Stimulated activated CD4-positive, alpha-beta T cell treated with anti-CD3 and anti-CD28 coated beads, Interleukin-1b, Interleukin-23, amount 100 ng/mL, for 24 hours (primary cell): ENCODE data around the gene RUNX3.

Experiments
- DNase-seq, 4 experiments: peaks; one replicate each; pipeline ENCODE4 v3.0.0-alpha.2; 2020; ENCODE audit warnings: low read depth in 4 of 4, low spot score in 1 of 4

Gene RUNX3

DNA sequence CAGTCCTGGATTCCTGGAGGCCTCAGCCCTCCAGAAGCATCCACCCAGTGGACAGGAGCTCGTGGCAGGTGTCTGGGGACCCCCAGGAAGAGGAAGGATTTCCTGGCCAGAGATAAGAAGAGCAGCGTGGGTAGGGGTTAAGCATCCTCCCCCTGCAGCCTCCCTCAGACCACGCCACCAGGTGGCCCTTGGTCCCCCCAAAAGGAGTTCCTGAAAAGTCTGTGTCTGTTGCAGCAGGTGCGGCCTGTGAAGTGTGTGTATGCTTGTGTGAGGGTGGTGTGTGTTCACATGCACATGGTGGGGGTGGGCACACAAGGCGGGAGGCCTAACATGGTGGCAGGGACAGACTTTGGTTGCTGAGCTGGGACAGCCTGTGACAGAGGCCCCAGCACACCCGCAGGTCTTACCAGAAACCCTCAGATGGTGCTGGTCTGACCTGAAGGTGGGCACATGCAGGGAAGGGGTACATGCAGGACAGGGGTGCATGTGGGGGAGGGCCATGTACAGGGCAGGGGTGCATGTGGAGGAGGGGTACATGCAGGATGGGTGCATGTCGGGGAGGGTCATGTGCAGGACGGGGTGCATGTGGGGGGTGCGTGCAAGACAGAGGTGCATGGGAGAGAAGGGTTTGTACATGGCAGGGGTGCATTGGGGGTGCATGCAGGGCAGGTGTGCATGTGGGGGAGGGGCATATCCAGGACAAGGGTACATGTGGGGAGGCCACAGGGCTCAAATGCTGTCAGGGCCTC is 18.2 kb upstream of the RUNX3 start:
- no peak for DNase-seq

DNA sequence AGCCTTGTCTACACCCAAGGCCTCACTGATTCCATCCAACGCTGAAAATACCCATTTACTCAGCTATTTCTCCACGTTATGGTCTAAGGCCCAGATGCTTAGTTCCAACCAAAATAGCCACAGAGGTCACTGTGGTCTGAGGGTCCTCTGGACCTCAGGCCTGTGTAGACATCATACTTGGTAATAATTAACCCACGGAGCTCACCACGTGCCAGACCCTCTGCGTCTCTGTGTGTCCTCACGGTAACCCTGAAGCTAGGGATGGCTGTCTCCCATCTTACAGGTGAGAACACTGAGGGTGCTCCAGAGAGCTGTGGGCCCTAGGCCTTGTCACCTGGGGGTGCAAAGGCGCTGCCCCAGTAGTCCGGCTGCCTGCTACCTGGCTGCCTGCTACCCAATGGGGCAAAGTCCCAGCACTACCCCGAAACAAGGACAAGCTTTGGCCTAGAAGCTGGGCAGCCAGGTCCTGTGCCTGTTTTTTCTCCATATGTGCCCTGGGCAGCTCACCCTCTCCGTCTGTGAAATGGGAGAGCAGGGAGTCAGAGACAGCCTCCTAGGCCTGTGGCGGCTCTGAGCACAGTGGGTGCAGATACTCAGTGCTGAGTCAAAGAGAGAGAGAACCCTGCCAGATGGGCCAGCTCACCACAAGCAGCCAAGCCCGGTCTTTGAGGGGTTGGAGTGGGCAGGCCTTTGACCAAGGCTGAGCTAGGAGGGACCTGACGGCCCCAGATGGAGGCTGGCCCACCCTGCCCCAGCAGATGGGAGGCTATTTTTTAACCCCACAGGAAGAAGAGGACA is 17.0 kb upstream of the RUNX3 start:
- no peak for DNase-seq

DNA sequence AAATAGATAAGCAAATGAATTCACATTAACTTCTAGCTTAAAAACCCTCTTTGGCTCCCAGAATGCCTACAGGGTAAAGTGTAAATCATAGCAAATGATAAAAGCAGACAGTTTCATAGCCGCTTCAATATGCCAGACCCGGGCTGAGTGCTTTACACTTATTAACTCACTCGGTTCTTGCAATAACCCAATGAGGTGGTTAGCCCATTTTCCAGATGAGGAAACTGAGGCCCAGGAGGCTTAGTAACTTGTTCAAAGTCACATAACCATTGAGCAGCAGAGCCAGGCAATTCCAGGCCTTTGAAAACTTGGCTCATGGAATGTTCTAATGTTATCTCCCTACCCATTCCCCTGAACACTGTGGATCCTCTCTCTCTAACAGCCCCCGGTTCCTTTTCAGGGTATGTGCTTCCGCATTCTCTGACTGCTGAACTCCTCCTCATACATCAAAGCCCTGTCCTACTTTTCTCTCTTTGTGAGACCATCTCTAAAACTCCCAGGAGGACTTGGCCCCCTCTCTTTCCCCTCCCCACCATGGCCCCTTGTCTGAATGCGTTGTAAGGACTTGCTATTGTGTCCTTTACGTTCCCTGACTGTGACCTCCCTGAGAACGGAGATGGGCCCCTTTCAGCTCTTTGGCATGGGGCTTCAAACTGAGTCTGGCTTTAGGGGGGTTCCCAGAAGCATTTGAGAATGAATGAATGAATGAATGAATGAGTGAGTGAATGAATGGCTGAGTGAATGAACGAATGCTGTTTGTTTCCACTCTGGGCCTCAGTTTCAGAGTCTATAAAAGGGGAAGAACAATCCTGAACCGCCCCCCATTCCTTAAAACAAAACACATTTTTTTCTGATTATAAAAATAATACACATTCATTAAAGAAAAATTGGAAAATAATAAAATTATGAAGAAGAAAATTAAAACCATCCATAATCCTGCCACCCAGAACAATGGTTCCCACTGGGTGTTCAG is 15.6 kb upstream of the RUNX3 start:
- no peak for DNase-seq

DNA sequence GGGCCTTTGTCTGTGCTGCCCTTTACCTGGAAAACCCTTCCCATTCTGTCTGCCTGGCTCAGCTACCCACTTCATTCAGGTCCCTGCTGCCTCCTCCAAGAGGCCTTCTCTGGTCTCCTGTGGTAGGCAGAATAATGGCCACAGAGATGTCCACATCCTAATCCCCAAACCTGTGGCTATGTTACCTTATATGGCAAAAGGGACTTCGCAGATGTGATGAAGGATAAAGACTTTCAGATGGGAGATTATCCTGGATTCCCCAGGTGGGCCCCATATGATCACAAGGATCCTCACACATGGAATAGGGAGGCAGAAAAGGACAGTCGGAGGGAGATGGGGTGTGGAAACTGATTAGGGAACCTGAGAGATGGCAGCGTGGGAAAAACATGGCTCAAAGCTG is 14.2 kb upstream of the RUNX3 start:
- no peak for DNase-seq

DNA sequence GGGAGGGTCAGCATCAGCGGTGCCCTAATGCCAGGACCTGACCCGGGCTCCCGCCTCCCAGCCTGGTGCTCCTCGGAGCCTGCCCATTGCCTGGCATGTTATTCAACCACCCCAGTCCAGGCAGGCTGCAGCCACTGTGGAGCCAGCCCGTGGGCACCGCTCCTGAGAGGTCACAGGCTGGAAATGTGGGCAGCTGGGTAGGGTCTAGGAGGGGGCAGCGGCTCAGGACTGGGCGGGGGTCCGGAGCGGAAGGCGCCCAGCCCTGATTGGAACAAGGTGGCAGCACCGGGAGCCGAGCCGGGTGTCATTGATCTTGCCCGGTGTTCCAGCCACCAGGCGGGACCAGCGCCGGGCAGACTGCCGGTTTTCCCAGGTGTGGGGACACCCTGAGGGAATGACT is 12.7 kb upstream of the RUNX3 start:
- DNase-seq, result no peak

DNA sequence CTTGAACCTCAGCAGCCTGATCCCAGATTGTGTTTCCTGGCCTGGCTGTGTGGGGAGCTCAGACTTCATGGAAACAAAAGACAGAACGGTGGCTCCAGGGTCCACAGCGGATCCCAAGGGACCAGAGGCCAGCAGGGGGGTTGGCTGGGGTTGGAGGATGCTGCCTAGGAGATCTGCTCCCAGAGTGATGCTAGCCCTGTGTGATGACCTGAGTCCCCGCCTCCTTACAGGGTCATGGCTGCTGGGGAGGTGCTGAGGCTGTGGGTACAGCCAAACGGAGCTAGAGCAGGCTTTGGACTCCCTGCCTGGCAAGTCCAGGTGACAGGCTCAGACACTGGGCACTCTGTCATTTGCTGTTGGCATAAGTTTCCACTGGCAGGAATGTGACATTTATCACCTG is 11.5 kb upstream of the RUNX3 start:
- no peak for DNase-seq

DNA sequence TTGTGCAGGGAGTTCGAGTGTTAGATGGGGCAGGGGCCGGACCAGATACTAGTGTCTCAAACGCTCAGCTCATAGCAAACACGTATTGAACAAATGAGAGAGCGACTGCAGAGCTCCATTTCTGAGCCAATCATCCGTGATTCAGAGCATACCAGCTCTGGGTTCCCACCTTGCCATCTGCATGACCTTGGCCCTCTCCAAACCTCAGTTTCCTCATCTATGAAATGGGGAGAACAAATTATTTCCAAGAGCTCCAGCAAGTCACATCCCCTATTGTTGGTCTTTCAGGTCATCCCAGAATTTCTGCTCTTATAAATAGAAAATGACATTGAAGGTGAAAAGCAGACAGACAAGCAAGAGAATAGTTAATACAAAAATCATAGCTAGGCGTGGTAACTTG is 10.2 kb upstream of the RUNX3 start:
- no peak for DNase-seq

DNA sequence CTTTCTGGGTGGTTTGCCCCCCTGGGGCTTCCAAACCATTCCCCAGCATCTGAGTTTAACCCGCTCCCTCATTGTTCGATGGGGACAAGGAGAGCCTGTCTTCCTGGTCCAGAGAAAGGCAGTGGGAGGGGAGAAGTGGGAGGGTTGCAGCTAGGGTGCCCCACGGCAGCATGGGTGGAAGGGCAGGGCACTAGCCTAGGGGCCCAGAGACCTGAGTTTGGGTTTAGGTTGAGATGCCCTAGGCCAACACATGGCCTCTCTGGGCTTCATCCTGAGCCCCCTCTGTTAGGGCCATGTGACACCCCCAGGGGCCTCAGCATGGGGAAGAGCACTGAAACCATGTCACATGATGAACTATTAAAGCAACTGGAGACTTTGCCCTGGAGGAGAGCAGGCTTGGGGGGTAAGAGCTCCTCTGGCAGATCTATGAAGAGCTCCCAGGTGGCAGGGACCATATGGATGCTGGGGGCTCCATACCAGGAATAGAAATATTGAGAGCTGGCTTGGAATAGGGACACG is 9.7 kb upstream of the RUNX3 start:
- no peak for DNase-seq

DNA sequence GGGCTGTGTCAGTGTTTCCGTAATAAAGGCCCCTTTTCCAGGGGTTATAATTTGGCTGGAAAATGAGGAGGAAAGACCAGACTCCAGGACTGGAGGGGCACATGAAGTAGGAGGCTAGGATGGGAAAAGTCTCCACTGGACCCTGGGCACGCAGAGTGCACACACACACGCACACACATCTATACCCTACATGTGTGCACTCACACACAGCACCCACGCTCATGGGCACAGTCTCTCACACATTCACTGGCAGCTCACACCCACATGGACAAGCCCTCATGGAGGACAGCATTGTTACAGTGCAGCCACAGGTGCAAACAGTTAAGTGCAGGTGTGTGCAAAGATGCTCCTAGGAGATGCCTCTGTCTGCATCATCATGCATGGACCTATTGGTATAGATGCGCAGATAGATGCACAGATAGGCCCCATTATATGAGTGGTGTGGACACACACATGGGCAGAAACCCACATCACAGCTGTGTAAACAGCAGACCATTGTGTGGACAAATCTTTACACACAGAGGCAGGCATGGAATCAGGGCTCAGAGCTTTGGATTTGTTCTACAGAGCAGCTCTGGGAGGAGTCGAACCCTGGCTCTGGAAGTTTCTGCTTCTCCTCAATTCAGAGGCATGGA is 9.1 kb upstream of the RUNX3 start:
- DNase-seq, result no peak

DNA sequence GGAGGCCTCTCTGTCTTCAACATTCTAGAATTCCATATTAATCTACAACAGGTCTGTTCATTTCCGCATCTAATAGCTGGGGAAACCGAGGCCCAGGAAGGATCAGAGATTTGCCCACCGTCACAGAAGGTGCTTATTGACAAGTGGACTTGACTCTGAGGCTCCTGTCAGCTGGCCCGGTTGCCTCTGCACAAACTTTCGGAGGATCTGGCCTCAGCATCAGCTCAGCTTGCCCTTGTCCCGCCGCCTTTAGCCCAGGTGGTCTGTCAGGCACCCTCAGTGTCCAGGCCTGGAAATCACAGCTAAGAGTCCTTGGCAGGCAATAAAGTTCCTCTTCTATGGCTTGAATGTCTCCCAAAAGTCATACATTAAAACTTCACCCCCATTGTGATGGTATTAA is 8.2 kb upstream of the RUNX3 start:
- no peak for DNase-seq

DNA sequence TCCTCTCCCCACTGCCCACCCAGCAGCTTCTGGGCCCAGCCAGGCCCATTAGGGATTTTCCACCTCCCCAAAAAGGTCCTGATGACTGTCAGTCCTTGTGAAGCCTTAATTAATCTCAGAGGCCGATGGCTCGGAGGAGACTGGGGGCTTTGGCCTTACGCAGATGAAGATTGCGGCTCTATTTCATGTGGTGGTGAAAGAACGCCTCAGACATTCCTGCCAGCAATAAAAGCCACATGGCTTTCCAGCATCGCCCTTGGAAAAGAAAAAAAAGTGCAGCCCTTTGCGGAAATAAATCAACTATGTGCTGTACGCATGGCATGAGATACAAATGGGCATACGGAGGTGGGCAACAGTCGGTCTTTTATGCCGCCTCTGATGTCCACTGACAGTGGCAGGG is 6.6 kb upstream of the RUNX3 start:
- no peak for DNase-seq

DNA sequence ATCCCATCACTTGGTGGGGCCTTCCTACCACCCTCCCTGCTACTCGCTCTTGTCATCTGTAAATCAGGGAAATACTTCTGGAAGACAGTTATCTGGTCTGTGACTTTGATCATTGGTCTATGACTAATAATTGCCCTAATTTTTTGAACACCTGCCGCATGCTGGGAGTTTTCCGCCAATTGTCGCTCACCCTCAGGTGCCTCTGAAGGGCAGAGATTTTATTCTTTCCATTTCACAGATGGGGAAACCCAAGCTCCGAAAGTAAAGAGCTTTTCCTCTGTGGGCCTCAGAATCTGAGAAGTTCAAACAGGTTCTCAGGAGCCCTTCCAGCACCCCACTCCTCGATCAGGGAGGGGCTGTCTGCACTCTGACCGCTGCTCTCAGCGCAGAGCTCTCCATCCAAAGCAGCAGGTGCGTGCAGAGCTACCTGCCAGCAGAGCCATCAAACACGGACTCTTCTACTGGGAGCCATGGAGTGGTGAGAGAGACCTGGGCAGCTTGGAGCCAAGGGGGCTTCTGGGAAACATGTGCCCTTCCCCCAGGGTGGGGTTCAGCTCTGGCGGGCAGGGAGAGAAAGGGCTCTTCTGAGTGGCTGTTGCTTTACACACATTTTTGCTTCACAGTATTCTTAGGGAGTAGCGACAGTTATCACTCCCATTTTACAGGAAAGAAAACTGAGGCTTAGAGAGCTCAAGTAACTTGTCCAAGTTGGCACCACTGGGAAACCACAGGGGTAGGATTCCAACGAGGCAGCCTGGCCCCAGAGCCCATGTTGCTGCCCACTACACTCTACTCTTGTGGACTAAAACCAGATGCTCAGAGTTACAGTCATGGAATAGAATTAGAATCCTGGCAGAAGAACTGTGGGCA is 5.8 kb upstream of the RUNX3 start:
- DNase-seq, result no peak

DNA sequence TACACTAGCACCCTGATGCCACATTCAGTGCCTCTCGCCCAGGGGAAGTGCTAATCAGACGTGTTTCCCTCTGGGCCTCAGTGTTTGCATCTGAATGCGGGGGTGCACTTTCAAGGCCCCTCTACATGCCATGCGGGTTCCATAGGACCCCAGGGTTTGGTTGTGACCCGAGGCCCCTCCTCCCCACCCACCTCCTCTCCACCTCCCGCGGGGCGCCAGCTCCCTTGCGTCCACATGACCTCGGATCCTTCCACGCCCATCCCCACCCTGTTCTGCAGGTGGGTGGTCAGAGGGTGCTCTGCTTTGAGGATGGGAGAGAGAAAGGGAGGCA is 5.1 kb upstream of the RUNX3 start:
- no peak for DNase-seq

DNA sequence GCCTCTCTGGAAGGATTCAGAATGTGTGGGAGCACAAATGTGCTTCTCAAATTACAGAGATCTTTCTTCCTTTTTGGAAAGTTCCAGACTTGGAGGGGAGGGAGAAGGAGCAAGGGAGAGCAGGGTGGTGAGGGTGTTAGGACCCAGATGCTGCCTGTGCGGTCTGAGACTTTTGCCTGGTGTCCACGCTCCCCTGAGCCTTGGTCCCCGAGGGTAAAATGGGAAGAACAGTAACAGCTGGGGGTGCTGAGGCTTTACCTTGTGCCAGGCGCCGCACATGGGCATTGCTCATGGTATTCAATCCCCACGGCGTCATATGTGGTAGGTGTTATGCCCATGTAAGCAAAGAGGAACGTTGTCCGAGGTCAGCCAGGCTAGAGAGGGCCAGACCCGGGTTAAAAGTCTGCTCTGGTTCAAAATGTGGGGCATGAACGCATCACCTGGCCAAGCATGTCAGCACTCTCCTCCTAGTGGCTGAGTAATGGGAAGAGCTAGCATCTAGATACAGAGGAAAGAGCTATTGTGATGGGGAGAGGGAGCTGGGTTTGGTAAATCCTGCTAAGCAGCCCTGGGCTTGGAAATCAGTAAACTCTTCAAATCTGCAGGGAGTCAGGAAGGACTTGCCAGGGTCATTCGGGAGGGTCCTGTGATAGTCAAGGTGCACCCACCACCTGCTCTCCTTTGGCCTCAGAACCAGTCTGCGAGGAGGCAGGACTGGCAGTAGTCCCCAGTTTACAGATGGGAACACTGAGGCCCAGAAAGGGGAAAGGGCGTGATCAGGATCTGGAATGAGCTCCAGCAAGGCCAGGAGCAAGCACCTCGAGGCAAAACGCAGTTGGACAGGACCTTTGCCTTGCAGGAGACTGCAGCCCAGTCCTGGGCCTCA is 4.5 kb upstream of the RUNX3 start:
- DNase-seq, result no peak

DNA sequence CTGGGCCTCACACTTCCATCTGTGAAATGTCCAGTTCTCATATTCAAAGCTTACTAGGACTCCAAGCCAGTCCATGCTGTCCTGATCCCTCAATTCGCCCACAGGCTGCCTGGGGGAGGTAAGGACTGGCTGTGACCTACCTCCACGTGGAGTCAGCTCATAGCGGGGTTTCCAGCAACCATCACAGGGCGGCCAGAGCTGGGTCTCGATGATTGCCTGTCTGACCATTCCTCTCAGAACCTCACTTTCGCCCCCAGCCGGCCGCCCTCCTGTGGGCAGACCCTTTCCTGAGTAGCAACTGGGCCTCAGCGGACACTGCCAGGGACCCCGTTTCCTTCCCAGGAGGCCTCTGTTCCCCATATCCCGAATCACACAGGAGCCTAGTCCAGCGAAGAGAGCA is 3.4 kb upstream of the RUNX3 start:
- DNase-seq, result no peak

DNA sequence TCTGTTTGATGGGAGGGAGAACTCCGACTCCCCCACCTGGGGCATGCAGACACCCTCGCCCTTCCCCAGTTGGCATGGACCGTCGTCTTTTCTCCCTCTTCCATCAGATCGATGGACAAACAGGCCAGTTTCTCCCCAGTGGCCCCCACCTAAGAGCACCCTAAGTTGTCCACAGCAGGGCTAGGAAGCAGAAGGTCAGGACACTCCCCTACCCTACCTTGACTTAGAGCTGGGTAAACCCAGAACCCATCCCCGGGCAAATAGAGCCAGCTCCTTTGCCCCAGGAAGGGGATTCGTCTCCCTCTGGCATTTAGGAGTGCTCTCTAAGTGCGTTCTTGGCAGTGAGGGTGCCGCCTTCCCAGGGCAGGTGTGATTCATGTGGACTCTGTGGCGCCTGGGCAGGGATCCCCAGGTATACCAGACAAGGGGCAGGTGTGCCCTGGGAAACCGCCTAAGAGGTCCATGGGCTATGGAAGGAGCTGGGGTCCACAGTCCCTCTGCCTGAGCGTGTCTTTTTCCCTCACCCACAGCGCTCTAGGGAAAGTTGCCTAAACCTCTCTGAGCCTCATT is 2.7 kb upstream of the RUNX3 start:
- no peak for DNase-seq

DNA sequence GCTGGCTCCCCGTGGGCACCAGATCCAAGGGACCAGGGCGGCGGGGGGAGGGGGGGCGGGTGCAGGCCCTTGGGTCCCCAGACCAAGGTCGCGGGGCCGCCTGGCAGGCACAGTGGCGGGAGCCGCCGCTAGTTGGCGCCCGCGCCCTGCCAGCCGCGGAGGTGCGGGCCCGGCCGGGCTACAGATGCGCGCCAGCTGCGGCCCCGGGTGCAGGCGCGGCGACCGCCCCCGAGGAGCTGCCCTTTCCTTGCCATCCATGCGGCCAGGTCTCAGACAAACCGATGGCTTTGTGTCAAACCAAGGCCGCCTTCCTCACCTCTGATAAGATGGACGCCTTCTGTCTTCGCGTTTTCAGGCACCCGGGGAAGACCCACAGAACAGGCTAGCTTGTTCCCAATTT is 2.2 kb upstream of the RUNX3 start:
- DNase-seq, result peak in 2 of 4 experiments; percentile 49 to 50

DNA sequence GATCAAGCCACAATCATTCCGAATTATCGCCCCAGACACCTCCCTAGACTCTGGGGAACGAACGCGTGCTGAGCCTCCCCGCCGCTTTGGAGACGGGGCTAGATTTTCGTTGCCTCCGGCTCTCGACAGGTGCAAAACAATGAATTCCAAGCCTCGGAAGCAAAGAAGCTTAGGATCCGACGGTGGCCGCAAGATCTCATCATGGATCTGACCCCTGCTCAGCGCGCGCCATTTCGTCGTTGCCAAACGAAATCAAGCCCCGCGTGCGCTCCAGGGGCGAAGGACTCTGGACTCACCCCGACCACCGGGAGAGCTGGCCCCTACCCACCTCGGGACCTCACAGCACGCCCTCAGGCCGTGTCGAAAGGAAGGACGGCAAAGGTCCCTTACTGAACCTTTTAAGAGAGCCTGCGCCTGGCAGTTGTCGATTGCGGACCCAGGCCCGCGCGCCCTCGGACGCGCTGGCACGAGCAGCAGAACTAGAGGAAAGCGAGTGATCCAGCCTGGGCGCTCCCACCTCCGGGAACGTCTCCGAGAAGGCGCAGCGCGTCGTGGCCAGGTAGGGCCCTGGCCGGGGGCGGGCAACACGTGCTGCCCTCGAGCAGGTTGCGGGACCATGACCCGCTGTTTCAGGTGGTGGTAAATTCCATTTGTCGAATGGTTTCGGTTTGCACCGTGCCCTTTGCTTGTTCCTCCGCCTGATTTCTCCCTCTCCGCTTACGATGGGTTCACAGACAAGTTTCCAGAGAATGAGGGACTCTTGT is 1.6 kb upstream of the RUNX3 start:
- DNase-seq, result no peak
